HG02588 (cell line): ENCODE results near the gene COG6.

ENCODE experiments used
- ATAC-seq: cut with Tn5 transposase; IDR thresholded peaks from one replicate; pipeline ENCODE4 v1.9.1; 2021; ENCODE audit warnings: mild to moderate bottlenecking, moderate library complexity; ENCODE audit not compliant: unreplicated experiment

The COG6 gene

DNA sequence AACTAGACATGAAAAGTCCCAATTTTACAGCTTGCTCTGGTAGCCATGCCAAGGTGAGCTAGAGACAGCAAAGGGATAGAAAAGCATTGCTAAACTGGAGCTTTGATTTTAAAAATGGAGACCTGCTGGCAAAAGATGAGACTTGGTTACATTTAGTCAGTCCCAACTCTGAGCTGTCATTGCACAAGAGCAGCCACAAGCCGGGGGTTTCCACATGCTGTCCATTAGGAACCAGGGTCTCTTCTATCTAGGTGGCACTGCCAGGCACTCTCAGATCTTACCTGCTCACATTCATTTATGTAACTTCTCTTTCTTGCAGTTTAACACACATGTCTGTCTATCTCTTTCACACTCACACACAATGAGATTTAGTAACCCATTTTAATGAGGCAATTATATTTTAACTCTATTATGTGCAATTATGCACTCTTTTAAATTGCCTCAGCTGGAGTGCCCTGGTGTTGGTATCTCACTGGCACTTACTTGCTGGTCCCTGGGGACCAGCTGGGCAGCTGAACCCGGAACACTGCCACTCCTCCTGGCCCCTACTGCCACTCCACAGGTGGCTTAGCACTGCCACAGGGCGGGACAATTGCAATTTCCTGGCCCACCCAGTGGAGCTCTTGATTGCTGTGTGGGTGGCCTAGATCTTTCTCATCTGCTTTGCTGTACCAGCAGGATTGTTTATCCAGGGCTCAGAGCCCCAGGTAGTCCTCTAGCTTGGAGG lies 112.5 kb downstream of the COG6 start:
- ATAC-seq = no peak

- no peak for ATAC-seq
Observed at GRCh38 chr13:39768962-39769361, 113.5 kb downstream of the COG6 start.

DNA sequence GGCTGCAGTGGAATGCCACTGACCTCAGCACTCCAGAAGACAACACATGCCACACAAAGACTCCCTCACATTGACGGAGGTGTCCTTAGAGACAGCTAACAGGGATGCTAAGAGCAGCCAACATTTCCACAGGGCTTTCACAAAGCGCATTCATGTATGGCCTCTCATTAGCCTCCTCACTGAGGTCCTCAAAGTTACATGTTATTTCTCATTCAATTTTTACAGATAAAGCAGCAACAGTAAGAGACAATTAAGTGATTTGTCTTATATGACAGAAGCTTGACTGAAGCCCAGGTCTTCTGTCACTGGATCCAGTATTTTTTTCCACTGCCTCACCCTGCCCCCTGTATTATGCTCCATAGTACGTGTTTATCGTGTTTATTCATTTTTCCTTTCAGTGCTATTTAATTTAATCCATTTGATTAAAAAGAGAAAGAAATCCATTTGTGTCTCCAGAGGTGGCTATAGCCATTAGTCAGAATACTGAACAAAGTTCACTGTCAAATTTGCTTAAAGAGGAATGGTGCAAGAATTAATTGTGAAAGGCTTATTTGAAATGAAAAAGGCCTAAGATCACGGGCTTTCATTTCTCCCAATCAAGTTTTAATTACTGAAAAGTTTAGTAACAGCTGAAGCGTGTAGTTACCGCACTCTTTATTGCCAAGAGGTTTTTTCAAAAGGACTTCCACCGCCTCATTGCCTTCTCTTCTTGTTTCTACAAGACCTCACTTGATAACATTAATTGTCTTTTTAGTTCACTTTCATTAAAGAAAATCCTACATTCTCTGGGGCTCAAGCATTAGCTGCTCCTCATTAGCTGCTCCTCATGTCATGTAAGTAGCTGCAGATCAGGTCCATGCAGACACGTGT lies 115.0 kb downstream of the COG6 start:
- ATAC-seq = no peak

DNA sequence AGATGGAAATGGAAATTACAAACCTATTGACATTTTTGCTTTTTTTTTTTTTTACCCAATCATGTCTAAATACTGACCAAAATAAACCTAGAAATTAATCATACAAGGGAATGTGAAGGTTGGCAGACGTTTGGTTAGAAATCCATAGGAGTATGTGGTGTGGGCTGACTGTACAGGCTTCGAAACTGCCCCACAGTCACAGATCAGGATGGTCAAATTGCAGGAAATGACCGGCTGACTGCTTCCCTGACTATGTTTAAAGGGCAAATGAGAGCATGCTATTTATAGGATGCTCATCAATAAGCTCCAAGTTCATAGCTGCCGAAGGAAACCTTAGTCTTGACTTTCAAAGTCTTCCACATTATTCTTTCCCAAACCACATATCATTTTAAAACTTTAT lies 118.4 kb downstream of the COG6 start:
- no peak for ATAC-seq

DNA sequence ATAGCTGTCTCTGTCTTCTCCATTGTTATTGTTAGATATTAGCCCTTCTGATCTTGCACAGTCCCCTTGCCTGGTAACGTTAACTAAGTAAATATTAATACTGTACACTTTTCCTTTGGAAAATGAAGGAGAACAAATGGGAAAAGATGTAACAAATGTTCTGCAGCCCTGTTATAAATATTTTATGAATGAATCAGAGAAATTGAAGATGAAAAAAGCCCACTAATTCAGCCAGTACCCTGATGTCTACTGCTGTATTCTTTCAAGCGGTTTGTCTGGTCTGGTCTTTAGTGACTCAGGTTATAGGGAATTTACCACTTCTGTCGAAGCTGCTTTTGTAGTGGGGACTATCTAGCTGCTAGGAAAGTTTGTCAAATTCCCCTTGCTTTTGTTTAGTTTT lies 121.0 kb downstream of the COG6 start:
- ATAC-seq = peak; percentile 79

DNA sequence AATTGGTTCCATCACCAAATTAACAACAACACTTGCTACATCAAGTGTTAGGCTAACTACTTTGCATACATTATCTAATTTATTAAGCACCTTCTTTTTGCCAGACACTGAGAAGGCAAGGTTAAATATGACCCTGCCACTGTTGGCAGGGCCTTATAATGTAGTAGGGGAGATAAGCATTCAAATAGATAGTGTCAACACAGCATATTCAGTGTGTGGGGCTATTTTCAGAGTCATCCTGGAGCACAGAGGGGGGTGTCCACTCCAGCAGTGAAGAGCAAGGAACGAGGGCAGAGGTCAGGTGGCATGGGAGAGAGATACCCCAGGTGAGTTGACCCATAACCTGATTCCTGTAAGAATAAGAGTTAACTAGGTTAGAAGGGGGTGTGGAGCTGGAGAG lies 121.6 kb downstream of the COG6 start:
- ATAC-seq = no peak

DNA sequence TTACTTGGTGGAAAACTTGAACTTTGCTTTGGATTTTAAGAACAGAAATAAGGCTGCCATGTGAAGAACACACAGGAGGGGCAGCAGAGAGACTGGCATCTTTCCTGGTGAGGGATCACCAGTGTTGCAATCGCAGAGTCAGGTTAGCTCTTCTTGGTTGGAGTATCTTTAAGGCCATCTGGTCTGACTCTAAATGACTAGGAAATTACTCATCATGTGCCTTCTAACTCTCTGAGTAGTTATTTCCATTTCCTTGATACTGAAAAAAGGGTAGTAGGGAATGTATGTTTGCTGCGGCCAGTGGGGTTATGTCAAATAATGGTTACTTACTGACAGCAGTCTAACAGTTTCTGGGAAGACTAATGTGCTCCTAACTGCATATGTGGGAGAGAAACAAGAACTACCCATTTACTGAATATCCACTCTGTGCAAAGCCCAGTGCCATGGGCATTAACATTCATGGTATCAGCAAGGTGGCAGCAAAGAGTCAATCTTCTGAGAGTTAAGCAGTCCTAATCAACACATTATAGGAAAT lies 122.1 kb downstream of the COG6 start:
- no peak for ATAC-seq

- ATAC-seq = no peak
Observed at GRCh38 chr13:39779337-39780265, 124.1 kb downstream of the COG6 start.

GRCh38 chr13:39780711-39781110 lies 125.2 kb downstream of the COG6 start:
- ATAC-seq = no peak

DNA sequence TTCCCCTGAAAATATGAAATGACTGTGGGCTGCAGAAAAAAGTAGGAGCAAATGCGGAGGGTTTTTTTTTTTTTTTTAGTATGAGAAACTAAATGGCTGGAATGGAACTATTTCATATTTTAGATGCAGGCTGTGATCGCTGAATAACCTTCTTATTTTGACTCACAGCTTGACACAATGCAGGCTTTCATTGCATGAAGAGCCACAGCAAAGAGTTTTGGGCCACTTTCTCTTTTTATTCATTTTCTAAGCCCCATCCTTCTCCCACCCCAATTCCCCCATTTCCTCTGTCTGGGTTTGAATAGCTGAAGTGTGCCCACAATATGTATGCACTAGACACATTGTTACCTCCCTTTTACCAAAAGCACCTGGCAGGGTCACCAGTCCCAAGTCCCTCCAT lies 125.9 kb downstream of the COG6 start:
- no peak for ATAC-seq

GRCh38 chr13:39783051-39783450 lies 127.6 kb downstream of the COG6 start:
- no peak for ATAC-seq

DNA sequence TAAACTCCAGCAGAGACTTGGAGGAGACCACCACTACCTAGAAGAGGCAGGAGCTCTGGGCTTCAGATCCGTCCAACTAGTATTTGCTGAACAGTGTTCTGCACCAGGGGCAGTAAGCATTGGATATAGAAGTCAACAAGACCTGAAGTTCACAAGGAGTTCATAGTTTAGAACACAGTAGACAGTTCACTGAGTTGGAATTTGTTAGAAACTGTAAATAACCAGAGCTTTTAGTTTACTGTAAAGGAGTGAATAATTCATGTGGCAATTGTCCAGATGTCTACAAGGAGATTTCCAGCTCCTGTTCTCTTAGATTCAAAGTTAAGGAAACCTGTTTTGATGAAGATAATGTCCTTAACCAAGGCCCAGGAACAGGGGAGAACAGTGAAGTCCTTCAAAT lies 128.9 kb downstream of the COG6 start:
- no peak for ATAC-seq

DNA sequence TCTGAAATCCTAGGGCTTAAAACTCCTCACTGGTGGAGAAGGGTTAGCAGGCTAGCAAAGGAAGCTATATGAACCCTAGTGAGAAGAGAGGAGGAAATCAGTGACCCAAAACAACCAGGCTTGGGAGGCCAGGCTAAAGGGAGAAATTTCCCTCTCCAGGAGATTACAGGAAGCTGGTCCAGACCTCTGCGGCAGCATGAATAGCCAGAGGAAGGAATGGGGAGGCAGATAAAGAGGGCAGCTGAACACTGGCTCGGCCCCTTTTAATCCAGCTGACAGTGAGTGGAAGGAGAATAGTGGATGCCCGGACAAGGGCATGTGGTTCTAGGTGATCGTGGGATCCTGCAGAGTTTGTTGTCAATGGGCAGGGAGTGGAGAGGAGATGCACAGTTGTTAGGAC lies 130.6 kb downstream of the COG6 start:
- no peak for ATAC-seq

DNA sequence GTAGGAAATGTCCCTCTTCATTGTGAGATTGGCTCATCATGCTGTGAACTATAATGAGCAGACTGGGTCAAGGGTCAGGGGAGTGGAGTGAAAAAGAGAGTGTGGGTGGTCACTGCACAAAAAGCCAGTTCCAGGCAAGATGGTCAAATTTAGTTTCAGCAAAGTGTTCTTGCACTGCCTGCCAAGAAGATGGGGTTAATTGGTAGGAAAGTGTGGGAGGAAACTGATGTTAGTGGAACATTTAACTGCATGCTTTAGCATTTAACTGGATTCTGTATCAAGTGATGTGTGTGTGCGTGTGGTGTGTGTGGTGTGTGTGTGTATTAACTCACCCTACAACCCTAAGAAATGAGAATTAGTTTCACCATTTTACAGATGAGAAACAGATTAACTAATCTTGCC lies 131.6 kb downstream of the COG6 start:
- no peak for ATAC-seq

DNA sequence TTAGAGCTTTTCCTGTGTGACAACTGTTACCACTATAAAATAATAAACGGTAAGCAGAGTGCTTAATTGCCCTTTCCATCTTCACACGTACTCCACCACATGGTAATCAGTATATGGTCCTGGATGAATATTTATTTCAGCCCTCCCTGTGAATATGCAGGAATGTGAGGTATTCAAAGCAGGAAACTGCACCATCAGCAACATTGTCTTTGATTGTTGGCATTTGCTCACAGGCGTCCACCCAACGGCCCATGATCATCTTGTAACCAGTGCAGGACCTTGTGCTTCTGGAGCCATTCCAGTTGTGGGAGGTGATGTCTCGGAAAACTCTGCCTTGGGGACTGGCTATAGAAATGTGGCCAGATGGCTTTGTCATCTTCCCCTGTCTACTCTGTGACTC lies 132.6 kb downstream of the COG6 start:
- no peak for ATAC-seq

DNA sequence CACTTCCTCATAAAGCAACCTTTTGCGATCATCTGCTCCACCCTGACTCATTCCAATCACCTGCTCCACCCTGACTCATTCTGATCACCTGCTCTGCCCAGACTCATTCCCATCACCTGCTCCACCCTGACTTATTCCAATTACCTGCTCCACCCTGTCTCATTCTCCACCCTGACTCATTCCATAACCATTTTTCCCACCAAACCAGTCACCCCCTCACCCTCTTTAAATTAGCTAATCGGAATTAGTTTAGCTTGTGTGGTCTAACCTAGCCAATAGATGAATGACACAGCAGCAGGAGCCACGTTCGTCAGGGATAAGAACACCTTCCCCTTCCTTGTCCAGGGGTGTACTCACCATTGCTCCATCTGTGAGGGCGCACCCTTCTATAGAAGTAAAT lies 134.0 kb downstream of the COG6 start:
- no peak for ATAC-seq
